ENCODE results near the gene SECTM1.
A peak's percentile ranks its signal among the peaks of the same experiment; 100 is the strongest.

SECTM1 gene

DNA sequence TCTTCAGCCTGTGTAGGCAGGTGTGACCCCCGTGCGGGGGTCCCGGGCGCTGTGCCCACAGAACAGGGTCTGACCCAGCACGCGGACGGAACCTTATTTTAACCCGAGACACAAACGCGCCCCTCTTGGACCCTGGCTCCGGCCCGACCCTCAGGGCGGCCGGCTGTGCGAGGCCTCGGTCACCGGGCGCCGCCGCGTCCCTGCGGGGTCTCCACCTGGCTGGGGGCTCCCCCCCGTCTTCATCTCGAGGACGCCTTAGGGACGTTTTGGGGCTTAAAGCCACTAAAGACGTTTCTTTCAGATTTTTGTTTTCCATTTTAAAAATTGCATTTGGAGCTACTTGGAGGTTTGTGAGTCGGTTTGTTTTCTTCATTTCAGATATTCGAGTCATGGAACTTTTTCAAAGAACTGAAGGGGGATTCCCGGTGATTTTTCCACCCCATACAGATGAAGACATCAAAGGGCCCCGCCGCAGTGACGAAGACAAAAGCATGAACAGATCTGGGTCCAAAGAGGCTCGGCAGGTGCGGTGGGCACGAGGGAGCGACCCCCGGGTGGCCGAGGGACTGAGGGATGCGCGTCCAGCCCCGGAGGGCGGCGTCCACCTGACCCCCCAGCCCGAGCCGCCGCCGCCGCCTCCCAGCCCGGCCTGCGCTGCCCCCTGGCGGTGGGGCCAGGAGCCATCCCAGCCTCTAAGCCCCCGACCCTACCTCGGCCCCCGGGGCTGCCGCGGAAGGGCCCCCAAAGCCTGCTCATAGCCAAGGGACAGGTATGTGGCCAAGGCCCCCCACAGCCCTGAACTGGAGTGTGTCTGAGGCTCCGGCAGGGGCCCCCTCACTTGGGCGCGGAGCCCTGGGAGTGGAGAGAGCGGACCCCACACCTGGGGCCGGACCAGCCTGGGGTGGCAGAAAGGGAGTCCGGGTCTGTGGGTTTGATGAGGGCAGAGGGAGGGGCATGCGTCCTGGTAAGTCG lies 12.3 kb downstream of the SECTM1 start:
- TF ChIP-seq HDGF (IDR thresholded peaks at IDR 0.05; ENCODE audit: borderline replicate concordance) (no peak), LEF1 (IDR thresholded peaks at IDR 0.05; ENCODE audit: borderline replicate concordance) (peak; percentile 79), FOXM1 (IDR thresholded peaks at IDR 0.05; ENCODE audit: borderline replicate concordance) (0 out of 2 replicates have a peak, but pooled peaks have one; percentile 15)
- peak; percentile 78 for DNase-seq (ENCODE audit: extremely low spot score)
- POLR2A ChIA-PET = no interaction called here
- CTCF ChIA-PET = no interaction called here

DNA sequence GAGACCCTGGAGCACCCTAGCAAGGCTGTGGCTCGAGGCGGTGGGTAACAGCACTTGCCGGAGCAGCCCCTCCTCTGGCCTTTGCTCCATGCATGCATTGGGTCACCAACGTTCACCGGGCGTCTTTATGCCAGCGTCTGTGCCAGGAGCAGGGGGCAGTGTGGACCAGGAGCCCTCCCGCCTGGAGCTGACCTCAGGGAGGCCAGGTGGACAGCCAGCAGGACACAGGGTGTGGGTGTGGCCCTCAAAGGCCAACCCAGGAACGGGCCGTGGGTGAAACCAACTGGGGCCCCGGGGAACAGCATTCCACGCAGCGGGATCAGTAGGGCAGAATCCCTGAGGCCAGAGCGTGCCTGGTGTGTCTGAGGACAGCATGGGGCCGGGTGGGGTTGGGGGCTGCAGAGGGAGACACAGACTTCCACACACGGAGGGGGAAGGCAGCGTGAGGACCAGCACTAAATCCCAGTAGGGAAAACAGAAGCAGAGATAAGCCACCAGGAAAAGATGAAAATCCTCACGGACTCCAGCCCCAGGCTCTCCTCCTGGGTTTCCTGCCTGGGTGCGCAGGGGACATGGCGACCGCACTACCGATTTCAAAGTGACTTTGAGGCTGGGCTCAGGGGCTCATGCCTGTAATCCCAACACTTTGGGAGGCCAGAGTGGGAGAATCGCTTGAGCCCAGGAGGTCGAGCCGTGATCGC lies 13.3 kb downstream of the SECTM1 start:
- no peak for DNase-seq (ENCODE audit: extremely low spot score)
- POLR2A ChIA-PET = no interaction called here
- CTCF ChIA-PET = no interaction called here
- TF ChIP-seq SUZ12 (IDR thresholded peaks at IDR 0.05) (no peak), FOXA1 (IDR thresholded peaks at IDR 0.05) (no peak)

DNA sequence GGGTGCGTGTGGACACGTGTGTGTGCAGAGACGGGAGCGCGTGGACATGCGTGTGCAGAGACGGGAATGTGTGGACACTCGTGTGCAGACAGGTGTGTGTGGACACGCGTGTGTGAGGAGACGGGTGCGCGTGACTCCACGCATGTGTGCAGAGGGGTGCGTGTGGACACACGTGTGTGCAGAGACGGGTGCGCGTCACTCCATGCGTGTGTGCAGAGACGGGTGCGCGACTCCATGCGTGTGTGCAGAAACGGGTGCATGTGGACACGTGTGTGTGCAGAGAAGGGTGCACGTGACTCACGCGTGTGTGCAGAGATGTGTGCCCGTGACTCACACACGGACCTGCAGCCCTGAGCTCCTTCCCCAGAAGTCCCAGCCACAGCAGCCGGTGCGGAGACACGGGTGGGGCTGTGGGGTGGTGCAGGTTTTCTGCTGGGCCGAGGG lies 13.9 kb downstream of the SECTM1 start:
- ChIA-PET POLR2A (no interaction called here), CTCF (no interaction called here)
- no peak for DNase-seq (ENCODE audit: extremely low spot score)
- TF ChIP-seq BHLHE40 (IDR thresholded peaks at IDR 0.05; ENCODE audit: borderline replicate concordance) (no peak), ELF4 (IDR thresholded peaks at IDR 0.05) (no peak), CTBP1 (IDR thresholded peaks at IDR 0.05; ENCODE audit: borderline replicate concordance) (no peak), FOXA1 (IDR thresholded peaks at IDR 0.05) (no peak), SP1 (IDR thresholded peaks at IDR 0.05) (no peak), FOXM1 (IDR thresholded peaks at IDR 0.05; ENCODE audit: borderline replicate concordance) (no peak), SUZ12 (IDR thresholded peaks at IDR 0.05) (no peak), LEF1 (IDR thresholded peaks at IDR 0.05; ENCODE audit: borderline replicate concordance) (no peak), ZNF384 (IDR thresholded peaks at IDR 0.05) (no peak), FOXK2 (IDR thresholded peaks at IDR 0.05) (no peak), ARNT (IDR thresholded peaks at IDR 0.05) (no peak), NFRKB (IDR thresholded peaks at IDR 0.05) (no peak), TARDBP (IDR thresholded peaks at IDR 0.05) (no peak), L3MBTL2 (conservative IDR thresholded peaks at IDR 0.05) (no peak), HDGF (IDR thresholded peaks at IDR 0.05; ENCODE audit: borderline replicate concordance) (no peak)
- TF ChIP-seq, protein P1, sequence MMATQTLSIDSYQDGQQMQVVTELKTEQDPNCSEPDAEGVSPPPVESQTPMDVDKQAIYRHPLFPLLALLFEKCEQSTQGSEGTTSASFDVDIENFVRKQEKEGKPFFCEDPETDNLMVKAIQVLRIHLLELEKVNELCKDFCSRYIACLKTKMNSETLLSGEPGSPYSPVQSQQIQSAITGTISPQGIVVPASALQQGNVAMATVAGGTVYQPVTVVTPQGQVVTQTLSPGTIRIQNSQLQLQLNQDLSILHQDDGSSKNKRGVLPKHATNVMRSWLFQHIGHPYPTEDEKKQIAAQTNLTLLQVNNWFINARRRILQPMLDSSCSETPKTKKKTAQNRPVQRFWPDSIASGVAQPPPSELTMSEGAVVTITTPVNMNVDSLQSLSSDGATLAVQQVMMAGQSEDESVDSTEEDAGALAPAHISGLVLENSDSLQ (IDR thresholded peaks at IDR 0.05) = no peak

DNA sequence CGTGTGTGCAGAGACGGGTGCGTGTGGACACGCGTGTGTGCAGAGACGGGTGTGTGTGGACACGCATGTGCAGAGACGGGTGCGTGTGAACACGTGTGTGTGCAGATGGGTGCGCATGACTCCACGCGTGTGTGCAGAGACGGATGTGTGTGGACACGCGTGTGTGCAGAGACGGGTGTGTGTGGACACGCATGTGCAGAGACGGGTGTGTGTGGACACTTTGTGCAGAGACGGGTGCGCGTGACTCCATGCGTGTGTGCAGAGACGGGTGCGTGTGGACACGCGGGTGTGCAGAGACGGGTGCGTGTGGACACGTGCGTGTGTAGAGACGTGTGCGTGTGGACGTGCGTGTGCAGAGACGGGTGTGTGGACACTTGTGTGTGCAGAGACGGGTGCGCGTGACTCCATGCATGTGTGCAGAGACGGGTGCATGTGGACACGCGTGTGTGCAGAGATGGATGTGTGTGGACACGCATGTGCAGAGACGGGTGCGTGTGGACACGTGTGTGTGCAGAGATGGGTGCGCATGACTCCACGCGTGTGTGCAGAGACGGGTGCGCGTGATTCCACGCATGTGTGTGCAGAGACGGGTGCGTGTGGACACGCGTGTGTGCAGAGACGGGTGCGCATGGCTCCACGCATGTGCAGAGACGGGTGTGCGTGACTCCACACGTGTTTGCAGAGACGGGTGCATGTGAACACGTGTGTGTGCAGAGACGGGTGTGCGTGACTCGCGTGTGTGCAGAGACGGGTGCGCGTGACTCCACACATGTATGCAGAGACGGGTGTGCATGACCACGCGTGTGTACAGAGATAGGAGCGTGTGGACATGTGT lies 14.6 kb downstream of the SECTM1 start:
- ChIA-PET CTCF (no interaction called here), POLR2A (no interaction called here)
- TF ChIP-seq SUZ12 (IDR thresholded peaks at IDR 0.05) = no peak
- no peak for TF ChIP-seq CTBP1 (IDR thresholded peaks at IDR 0.05; ENCODE audit: borderline replicate concordance)
- no peak for TF ChIP-seq LEF1 (IDR thresholded peaks at IDR 0.05; ENCODE audit: borderline replicate concordance)
- TF ChIP-seq L3MBTL2 (conservative IDR thresholded peaks at IDR 0.05) = no peak
- no peak for TF ChIP-seq ZNF384 (IDR thresholded peaks at IDR 0.05)
- TF ChIP-seq FOXM1 (IDR thresholded peaks at IDR 0.05; ENCODE audit: borderline replicate concordance) = no peak
- TF ChIP-seq FOXK2 (IDR thresholded peaks at IDR 0.05) = no peak
- no peak for TF ChIP-seq ELF4 (IDR thresholded peaks at IDR 0.05)
- no peak for TF ChIP-seq FOXA1 (IDR thresholded peaks at IDR 0.05)
- TF ChIP-seq BHLHE40 (IDR thresholded peaks at IDR 0.05; ENCODE audit: borderline replicate concordance) = no peak
- TF ChIP-seq ARNT (IDR thresholded peaks at IDR 0.05) = no peak
- TF ChIP-seq TARDBP (IDR thresholded peaks at IDR 0.05) = no peak
- no peak for TF ChIP-seq SP1 (IDR thresholded peaks at IDR 0.05)
- TF ChIP-seq, protein P1 (IDR thresholded peaks at IDR 0.05) = no peak
- TF ChIP-seq NFRKB (IDR thresholded peaks at IDR 0.05) = no peak
- TF ChIP-seq HDGF (IDR thresholded peaks at IDR 0.05; ENCODE audit: borderline replicate concordance) = no peak
- DNase-seq (ENCODE audit: extremely low spot score) = no peak

DNA sequence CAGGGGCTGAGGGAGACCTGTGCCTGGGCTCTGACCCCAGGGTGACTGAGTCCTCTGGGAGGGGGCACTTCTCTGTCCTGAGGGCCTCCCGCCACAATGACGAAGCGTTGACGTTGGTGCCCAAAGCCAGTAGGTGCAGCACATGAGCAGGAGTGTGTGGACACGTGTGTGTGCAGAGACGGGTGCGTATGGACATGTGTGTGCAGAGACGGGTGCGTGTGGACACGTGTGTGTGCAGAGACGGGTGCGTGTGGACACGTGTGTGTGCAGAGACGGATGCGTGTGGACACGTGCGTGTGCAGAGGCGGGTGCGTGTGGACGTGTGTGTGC lies 15.4 kb downstream of the SECTM1 start:
- ChIA-PET POLR2A (no interaction called here), CTCF (no interaction called here)
- TF ChIP-seq ZNF384 (IDR thresholded peaks at IDR 0.05) (no peak), L3MBTL2 (conservative IDR thresholded peaks at IDR 0.05) (no peak)
- no peak for DNase-seq (ENCODE audit: extremely low spot score)

DNA sequence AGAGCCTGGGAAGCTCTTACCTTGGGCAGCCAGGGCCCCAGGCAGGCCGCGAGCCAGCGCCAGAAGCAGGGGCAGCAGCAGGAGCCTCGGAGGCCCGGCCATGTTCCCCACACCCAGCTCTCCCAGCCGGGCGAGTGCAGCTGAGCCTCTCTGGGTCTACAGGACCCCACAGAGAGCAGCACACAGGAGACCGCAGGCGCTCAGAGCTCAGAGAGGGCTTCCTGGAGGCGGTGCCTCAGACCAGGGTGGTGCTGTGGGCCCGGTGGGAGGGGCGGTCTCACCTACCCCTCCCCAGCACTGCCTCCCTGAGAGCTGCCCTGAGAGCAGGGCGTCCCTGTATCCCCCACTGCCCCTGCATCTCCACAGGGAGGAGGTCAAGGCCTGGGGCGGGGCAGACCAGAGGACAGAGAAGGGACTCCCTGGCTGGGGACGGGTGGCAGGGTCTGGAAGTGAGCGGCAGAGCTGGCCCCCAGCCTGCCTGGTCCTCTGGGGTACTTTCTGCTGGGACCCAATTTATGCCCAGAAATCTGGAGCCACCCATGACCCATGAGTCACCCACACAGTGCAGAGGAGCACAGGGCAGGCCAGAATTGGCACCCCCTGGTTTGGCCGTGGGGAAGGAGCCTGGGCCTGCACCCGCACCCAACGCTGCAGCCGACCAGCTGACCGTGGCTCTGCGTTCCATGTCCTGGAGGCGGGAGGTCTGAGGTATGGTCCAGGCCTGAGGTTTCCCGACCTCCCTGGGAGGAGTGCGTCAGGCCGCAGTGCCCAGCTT lies 16.0 kb downstream of the SECTM1 start, which contains the start of gene CD7:
Gene CD7, minus strand, starts transcription at position 215 of the 775 bp plus-strand sequence. Its CDS starts 113 bp downstream, at position 102.
- ChIA-PET POLR2A (interaction anchor here (0.9 kb wide), 3 partner anchors 16 to 49 kb away, joined by 3 to 4 read pairs (median 3); partner anchors contain the start of gene SECTM1), CTCF (no interaction called here)
- no peak for DNase-seq (ENCODE audit: extremely low spot score)
- TF ChIP-seq FOXK2 (IDR thresholded peaks at IDR 0.05) (no peak), ELF4 (IDR thresholded peaks at IDR 0.05) (no peak), TARDBP (IDR thresholded peaks at IDR 0.05) (no peak), FOXM1 (IDR thresholded peaks at IDR 0.05; ENCODE audit: borderline replicate concordance) (no peak), CTBP1 (IDR thresholded peaks at IDR 0.05; ENCODE audit: borderline replicate concordance) (no peak), SP1 (IDR thresholded peaks at IDR 0.05) (no peak), FOXA1 (IDR thresholded peaks at IDR 0.05) (no peak), LEF1 (IDR thresholded peaks at IDR 0.05; ENCODE audit: borderline replicate concordance) (no peak), SUZ12 (IDR thresholded peaks at IDR 0.05) (no peak), ARNT (IDR thresholded peaks at IDR 0.05) (no peak), BHLHE40 (IDR thresholded peaks at IDR 0.05; ENCODE audit: borderline replicate concordance) (no peak), NFRKB (IDR thresholded peaks at IDR 0.05) (no peak), HDGF (IDR thresholded peaks at IDR 0.05; ENCODE audit: borderline replicate concordance) (no peak), L3MBTL2 (conservative IDR thresholded peaks at IDR 0.05) (no peak), ZNF384 (IDR thresholded peaks at IDR 0.05) (no peak)
- TF ChIP-seq, protein P1 (IDR thresholded peaks at IDR 0.05) = no peak

All from HEK293T (cell line).